Osteoblast (primary cell): ENCODE measurements around the gene ASB12. TPM values are rescaled to one million over a fixed set of nuclear protein-coding genes. Genes with fewer than 3 reads are reported as not detected.

Experiments
- DNase-seq: peaks from one replicate; pipeline ENCODE4 v3.0.0; 2011; ENCODE audit warnings: low spot score, mixed read lengths; ENCODE audit not compliant: insufficient read length; ENCODE audit errors: missing footprints
- H2AFZ ChIP-seq: 2 replicates; pipeline ENCODE4 v1.6.0; 2011; ENCODE audit warnings: mild to moderate bottlenecking, low read length
- H3K27ac ChIP-seq: 2 replicates; pipeline ENCODE4 v1.5.1; 2011; ENCODE audit warnings: mild to moderate bottlenecking, low read depth, low read length, moderate library complexity
- H3K27me3 ChIP-seq: 2 replicates; pipeline ENCODE4 v1.6.0; 2012; ENCODE audit warnings: mild to moderate bottlenecking, control low read depth, inconsistent platforms, low read length, moderate library complexity; ENCODE audit not compliant: insufficient read depth
- H3K36me3 ChIP-seq: 2 replicates; pipeline ENCODE4 v1.5.1; 2011; ENCODE audit warnings: mild to moderate bottlenecking, low read length, control low read depth, moderate library complexity; ENCODE audit not compliant: insufficient read depth
- H3K4me1 ChIP-seq: 2 replicates; pipeline ENCODE4 v1.5.1; 2011; ENCODE audit warnings: mild to moderate bottlenecking, low read length, control low read depth, moderate library complexity; ENCODE audit not compliant: insufficient read depth
- H3K4me2 ChIP-seq: 2 replicates; pipeline ENCODE4 v1.6.0; 2011; ENCODE audit warnings: mild to moderate bottlenecking, low read length; ENCODE audit not compliant: insufficient read depth
- H3K4me3 ChIP-seq: fragments of 200-600 bp; sonication (generic); 3 replicates; pipeline ENCODE4 v1.5.1; 2012; ENCODE audit warnings: mild to moderate bottlenecking, low read length, inconsistent platforms; ENCODE audit not compliant: insufficient read depth
- H3K79me2 ChIP-seq: 2 replicates; pipeline ENCODE4 v1.6.0; 2012; ENCODE audit warnings: mild to moderate bottlenecking, low read length, control low read depth, inconsistent platforms; ENCODE audit not compliant: insufficient read depth
- H3K9me3 ChIP-seq: 2 replicates; pipeline ENCODE4 v1.5.1; 2011; ENCODE audit warnings: low read depth, low read length, control low read depth
- H4K20me1 ChIP-seq: 2 replicates; pipeline ENCODE4 v1.6.0; 2012; ENCODE audit warnings: mild to moderate bottlenecking, low read length, control low read depth; ENCODE audit not compliant: insufficient read depth
- total RNA-seq: library from RNA; depleted of rRNA; stranded (reverse); fragments of >200 nt; gene quantifications from 2 replicates; pipeline ENCODE4 v1.2.3, GENCODE V29; 2012
- TF ChIP-seq, protein P1 (sequence below): IDR thresholded peaks from 2 replicates; pipeline ENCODE4 v1.5.1; 2011; ENCODE audit warnings: mild to moderate bottlenecking, low read depth, low read length, moderate library complexity; ENCODE audit errors: extremely low read depth

The ASB12 gene
- total RNA-seq, 1 donor = not detected

DNA sequence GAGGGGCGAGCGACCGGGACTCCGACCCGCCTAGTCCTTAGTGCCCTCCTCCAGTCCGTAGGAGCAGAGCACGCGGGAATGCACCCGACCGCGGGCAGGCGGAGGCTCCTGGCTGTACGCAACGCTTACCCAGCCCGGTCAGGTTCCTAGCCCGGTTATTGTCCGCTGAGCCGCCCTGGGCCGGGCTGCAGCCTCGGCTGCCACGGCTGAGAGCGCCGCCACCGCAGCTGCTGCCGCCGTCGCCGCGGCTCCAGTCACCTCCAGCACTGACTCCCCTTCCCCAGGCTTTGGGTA, 25.0 kb downstream of the ASB12 start, which contains the start of gene AMER1:
TSS of gene AMER1 (minus strand) at position 268 of the 294 bp plus-strand sequence. CDS start 12,422 bp downstream, outside the sequence.
- H4K20me1 ChIP-seq = peaks cover 3% of the 10 kb centered on the region
- H3K27me3 ChIP-seq = no peaks in the 10 kb centered on the region
- peak within 1 kb of the TSS; percentile 77 for H3K4me3 ChIP-seq
- peak within 1 kb of the TSS; percentile 81 for H3K4me2 ChIP-seq
- H2AFZ ChIP-seq = peak within 1 kb of the TSS; percentile 87
- peak within 1 kb of the TSS; percentile 81 for H3K27ac ChIP-seq
- H3K4me1 ChIP-seq = peaks cover 12% of the 10 kb centered on the region
- H3K9me3 ChIP-seq = no peaks in the 10 kb centered on the region
- H3K36me3 ChIP-seq = no peaks in the 10 kb centered on the region
- TF ChIP-seq, protein P1, sequence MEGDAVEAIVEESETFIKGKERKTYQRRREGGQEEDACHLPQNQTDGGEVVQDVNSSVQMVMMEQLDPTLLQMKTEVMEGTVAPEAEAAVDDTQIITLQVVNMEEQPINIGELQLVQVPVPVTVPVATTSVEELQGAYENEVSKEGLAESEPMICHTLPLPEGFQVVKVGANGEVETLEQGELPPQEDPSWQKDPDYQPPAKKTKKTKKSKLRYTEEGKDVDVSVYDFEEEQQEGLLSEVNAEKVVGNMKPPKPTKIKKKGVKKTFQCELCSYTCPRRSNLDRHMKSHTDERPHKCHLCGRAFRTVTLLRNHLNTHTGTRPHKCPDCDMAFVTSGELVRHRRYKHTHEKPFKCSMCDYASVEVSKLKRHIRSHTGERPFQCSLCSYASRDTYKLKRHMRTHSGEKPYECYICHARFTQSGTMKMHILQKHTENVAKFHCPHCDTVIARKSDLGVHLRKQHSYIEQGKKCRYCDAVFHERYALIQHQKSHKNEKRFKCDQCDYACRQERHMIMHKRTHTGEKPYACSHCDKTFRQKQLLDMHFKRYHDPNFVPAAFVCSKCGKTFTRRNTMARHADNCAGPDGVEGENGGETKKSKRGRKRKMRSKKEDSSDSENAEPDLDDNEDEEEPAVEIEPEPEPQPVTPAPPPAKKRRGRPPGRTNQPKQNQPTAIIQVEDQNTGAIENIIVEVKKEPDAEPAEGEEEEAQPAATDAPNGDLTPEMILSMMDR = no peak
- DNase-seq = no peak
- H3K79me2 ChIP-seq = peaks cover 5% of the 10 kb centered on the region

DNA sequence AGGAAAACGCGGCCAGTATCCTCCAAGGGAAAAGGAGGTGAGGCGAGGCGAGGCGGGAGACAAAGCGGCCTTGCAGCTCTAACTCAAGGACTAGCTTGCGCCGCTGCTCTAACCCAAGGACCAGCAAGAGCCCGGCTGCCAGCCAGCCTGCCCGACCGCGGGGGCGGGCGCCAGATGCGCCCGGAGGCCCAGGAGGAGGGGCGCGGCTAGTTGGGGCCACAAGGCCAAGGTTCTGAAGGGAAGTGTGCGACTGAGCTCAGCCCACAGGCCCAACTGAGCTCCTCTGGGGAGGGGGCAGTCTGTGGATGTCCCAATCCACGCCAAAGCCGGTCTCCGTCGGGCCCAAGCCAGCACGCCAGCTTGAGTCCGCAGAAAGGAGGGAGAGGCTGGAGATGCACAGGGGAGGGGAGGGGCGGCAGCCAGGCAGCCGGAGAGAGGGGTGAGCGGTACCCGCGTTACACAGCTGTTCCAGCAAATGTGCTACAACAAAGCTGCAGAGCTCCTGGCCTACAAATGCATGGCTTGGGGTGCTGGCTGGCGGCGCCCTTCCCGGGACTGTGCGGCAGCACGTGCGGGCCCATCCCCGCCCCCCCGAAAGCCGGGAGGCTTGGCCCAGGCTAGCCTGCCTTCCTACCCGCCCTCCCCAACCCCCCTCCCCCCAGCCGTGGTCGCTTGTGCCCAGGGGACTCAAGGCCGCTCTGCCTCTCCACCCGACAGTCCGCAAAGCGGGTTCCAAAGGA, 25.5 kb downstream of the ASB12 start:
- TF ChIP-seq, protein P1 = no peak
- peak; percentile 81 for DNase-seq

GRCh38 chrX:64204252-64204651, 26.2 kb downstream of the ASB12 start:
- peaks cover 3% of the 10 kb centered on the region for H4K20me1 ChIP-seq
- peak overlapping the region; percentile 10 for H3K27ac ChIP-seq
- H3K4me3 ChIP-seq = peak overlapping the region; percentile 77
- H3K9me3 ChIP-seq = no peaks in the 10 kb centered on the region
- DNase-seq = peak; percentile 70
- TF ChIP-seq, protein P1 = no peak
- peak overlapping the region; percentile 73 for H3K4me2 ChIP-seq
- H3K79me2 ChIP-seq = peaks cover 5% of the 10 kb centered on the region
- H3K4me1 ChIP-seq = peaks cover 12% of the 10 kb centered on the region
- no peaks in the 10 kb centered on the region for H3K27me3 ChIP-seq
- peak overlapping the region; percentile 74 for H2AFZ ChIP-seq
- no peaks in the 10 kb centered on the region for H3K36me3 ChIP-seq

More for the DNA sequence above, 25.5 kb downstream of the ASB12 start:
- H3K36me3 ChIP-seq = no peaks in the 10 kb centered on the region
- H3K27me3 ChIP-seq = no peaks in the 10 kb centered on the region
- no peaks in the 10 kb centered on the region for H3K9me3 ChIP-seq
- H3K79me2 ChIP-seq = peaks cover 5% of the 10 kb centered on the region
- peak overlapping the region; percentile 74 for H2AFZ ChIP-seq
- H3K4me3 ChIP-seq = peak overlapping the region; percentile 77
- peaks cover 12% of the 10 kb centered on the region for H3K4me1 ChIP-seq
- peak overlapping the region; percentile 81 for H3K4me2 ChIP-seq
- peak overlapping the region; percentile 10 for H3K27ac ChIP-seq
- H4K20me1 ChIP-seq = peaks cover 3% of the 10 kb centered on the region

DNA sequence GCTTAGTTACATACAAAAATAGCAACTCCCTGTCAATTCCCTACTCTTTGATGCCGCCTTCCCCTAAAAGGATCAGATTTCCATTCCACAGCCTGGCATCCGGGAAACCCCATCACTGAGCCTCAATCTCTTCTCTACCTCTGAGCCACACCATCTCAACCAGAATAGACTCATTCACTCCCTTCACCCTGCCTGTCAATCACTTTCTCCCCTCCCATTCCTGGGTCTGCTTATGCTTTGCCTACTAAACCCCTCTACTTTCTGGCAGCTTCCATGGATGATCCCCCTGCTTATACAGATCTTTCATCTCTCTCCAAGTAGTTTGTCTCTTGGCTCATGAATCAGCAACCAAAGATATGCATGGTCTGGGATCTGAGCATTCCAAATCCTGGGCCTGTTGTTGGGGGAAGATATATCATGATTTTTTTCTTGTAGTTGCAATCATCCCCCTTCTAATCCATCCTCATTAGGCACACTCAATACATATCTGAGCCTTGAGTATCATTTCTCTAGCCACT, 27.5 kb downstream of the ASB12 start:
- no peak overlapping the region for H2AFZ ChIP-seq
- H3K4me3 ChIP-seq = no peak overlapping the region
- H4K20me1 ChIP-seq = peaks cover 3% of the 10 kb centered on the region
- DNase-seq = peak; percentile 82
- TF ChIP-seq, protein P1 = no peak
- H3K9me3 ChIP-seq = no peaks in the 10 kb centered on the region
- H3K4me1 ChIP-seq = peaks cover 12% of the 10 kb centered on the region
- H3K79me2 ChIP-seq = peaks cover 5% of the 10 kb centered on the region
- H3K36me3 ChIP-seq = no peaks in the 10 kb centered on the region
- no peaks in the 10 kb centered on the region for H3K27me3 ChIP-seq
- no peak overlapping the region for H3K27ac ChIP-seq
- peak overlapping the region; percentile 2 for H3K4me2 ChIP-seq
